IPS-11a (cell line): ENCODE measurements around the gene LILRB5.
"Not testable (repeated sequence)": the region's sequence is repeated elsewhere in the genome, so short reads cannot be mapped to it uniquely, and the experiment has no call there.

ENCODE experiments used
- H3K4me3 ChIP-seq: one replicate; pipeline ENCODE4 v1.5.1; 2013; ENCODE audit warnings: low read depth, low read length, control low read depth

The LILRB5 gene

DNA sequence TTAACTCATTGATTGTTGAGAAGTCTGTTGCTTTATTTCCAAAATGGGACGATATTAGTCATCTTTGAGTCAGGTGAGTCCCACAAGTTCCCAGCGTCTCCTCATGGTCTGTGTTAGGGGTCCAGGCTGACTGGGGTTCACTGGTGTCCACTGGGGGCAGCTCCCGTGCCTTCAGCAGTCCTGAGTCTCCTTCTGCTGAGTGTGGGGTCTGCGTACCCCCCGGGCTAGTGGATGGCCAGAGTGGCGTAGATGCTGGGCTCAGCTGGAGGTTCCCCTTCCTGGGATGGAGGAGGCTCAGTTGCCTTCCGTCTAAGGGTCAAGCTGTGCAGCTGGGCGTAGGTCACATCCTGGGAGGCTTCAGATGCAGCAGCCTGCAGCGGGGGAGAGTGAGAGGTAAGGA lies 40.2 kb downstream of the LILRB5 start:
- no peak overlapping the region for H3K4me3 ChIP-seq

- H3K4me3 ChIP-seq, result not testable (repeated sequence)
Measured at GRCh38 chr19:54214734-54215133, 42.3 kb downstream of the LILRB5 start.

DNA sequence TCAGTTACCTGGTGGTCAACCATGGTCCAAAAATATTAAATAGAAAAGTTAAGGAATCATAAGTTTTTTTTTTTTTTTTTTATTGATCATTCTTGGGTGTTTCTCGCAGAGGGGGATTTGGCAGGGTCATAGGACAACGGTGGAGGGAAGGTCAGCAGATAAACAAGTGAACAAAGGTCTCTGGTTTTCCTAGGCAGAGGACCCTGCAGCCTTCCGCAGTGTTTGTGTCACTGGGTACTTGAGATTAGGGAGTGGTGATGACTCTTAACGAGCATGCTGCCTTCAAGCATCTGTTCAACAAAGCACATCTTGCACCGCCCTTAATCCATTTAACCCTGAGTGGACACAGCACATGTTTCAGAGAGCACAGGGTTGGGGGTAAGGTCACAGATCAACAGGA lies 42.9 kb downstream of the LILRB5 start:
- not testable (repeated sequence) for H3K4me3 ChIP-seq

GRCh38 chr19:54211235-54211634 lies 45.8 kb downstream of the LILRB5 start:
- no peak overlapping the region for H3K4me3 ChIP-seq

GRCh38 chr19:54209811-54210494 lies 47.1 kb downstream of the LILRB5 start:
- H3K4me3 ChIP-seq, result no peak overlapping the region

- no peak overlapping the region for H3K4me3 ChIP-seq
Measured at GRCh38 chr19:54209058-54209810, 47.8 kb downstream of the LILRB5 start.

DNA sequence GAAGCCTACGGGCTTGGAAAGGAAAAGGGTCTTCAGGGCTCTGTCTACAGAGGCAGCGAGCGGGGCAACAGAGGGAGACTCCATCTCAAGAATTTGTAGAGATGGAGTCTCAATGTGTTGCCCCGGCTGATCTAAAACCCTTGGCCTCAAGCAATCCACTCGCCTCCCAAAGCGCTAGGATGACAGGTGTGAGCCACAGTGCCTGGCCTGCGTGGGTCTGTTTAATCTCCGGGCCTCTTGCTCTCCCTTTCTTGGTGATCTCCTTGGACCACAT lies 48.4 kb downstream of the LILRB5 start:
- H3K4me3 ChIP-seq, result no peak overlapping the region

DNA sequence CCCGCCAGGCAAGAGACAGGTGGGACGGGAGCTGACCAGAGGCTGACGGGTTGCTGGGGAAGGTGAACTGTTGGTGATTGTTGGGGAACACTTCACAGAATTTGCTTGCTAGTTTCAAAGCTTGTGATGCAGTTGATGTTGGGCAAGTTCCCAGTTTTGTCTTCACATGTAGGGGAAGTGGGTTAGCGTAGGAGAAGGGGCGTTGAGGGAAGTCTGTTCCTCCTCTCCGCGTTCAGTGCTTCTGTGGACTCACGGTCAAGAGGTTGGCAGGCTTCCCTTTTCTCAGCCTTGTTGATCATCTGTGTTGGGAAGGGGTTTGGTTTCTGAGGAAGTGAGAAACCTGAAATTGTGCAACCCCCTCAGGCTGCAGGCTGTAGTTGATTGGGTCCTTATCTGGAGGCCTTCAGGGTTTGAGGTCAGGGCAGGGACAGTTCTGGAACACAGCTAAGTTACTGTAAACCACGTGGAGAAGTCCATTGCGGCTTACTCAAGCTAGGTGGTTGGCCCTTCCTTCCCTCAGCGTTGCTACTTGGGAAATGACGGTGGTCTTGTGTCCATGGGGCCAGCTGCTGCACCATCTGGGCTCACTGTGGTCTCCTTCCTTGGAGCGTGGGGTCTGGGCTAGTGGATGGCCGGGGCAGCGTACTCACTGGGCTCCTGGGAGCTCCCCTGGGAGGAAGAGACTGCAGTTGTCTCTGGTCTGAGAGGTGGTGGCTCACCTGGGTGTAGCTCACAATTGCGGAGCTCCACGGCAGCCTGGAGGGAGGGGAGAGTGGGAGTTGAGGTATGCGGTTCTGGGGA lies 48.9 kb downstream of the LILRB5 start:
- H3K4me3 ChIP-seq, result no peak overlapping the region

- H3K4me3 ChIP-seq, result no peak overlapping the region
Measured at GRCh38 chr19:54207676-54207982, 49.4 kb downstream of the LILRB5 start.

GRCh38 chr19:54207193-54207592 lies 49.9 kb downstream of the LILRB5 start:
- H3K4me3 ChIP-seq, result not testable (repeated sequence)

GRCh38 chr19:54206831-54207177 lies 50.3 kb downstream of the LILRB5 start:
- H3K4me3 ChIP-seq, result no peak overlapping the region

DNA sequence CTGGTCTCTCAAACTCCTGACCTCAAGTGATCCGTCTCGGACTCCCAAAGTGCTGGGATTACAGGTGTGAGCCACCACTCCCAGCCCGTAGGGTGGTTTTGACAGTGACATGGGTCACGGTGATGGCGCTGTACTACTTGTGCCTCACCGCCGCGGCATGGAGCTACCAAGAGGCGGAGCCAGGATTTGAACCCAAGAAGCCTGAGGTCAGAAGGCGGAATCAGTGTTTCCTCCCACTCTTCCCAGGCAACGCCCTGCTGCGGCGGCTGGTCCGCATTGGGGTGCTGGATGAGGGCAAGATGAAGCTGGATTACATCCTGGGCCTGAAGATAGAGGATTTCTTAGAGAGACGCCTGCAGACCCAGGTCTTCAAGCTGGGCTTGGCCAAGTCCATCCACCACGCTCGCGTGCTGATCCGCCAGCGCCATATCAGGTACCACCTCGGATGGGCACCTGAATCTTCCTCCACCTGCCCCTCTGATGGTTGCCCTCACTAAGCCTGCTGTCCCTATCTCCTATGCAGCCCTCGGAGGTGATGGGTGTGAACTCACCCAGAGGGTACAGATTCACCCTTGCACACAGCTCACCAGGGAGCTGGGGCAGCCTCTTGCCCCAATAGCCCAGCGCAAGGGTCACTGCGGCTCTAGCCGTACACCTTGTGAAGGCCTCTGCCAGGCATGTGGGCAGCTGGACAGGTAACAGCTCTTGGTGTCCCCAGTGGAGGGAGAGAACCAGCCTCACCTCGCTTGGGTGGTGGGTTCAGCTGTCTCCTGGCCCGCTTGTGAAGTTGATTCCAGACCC lies 50.8 kb downstream of the LILRB5 start:
- H3K4me3 ChIP-seq, result no peak overlapping the region

GRCh38 chr19:54204767-54205468 lies 52.2 kb downstream of the LILRB5 start:
- H3K4me3 ChIP-seq, result no peak overlapping the region

DNA sequence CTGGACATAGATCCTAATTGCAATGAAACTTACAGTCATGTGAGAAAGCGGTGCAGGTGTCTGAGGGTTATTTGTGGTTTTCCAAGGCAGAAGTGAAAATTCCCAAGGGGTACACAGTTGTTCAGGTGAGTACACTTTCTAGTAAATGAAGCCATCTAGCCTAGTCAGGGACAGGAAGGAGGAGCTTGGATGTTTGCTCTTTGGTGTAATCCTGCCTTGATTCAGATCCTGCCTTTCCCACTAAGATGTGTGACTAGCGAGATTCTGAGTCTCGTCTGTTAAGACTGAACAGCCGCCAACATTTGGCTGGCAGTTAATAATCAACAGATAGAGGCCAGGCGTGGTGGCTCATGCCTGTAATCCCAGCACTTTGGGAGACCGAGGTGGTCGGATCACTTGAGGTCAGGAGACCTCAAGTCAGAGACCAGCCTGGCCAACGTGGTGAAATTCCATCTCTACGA lies 53.9 kb downstream of the LILRB5 start:
- H3K4me3 ChIP-seq, result peak overlapping the region; percentile 8

GRCh38 chr19:54201980-54202379 lies 55.1 kb downstream of the LILRB5 start:
- peak overlapping the region; percentile 80 for H3K4me3 ChIP-seq

GRCh38 chr19:54201172-54201701 lies 55.8 kb downstream of the LILRB5 start:
- peak overlapping the region; percentile 80 for H3K4me3 ChIP-seq
